GDM1 (cell line): ENCODE data around the gene STMP1.
"Not testable (repeated sequence)": the region's sequence is repeated elsewhere in the genome, so short reads cannot be mapped to it uniquely, and the experiment has no call there.

Experiments used
- DNase-seq: peaks from one replicate; lab custom pipeline; 2025; lab: John Stamatoyannopoulos, UW

STMP1 gene

GRCh38 chr7:135662373-135663114 is at the start of gene STMP1:
TSS of gene STMP1 (plus strand) at chr7:135662514.
- DNase-seq, result peak; percentile 94

- no peak for DNase-seq
Observed at GRCh38 chr7:135616136-135616535, 46.2 kb upstream of the STMP1 start.

- DNase-seq, result no peak
Observed at GRCh38 chr7:135617781-135618180, 44.5 kb upstream of the STMP1 start.

- no peak for DNase-seq
Observed at GRCh38 chr7:135618510-135618909, 43.8 kb upstream of the STMP1 start.

- DNase-seq, result no peak
Observed at GRCh38 chr7:135620447-135620846, 41.9 kb upstream of the STMP1 start.

GRCh38 chr7:135620980-135621850 is 41.1 kb upstream of the STMP1 start:
- DNase-seq, result peak; percentile 15

- DNase-seq, result no peak
Observed at GRCh38 chr7:135634191-135634878, 28.0 kb upstream of the STMP1 start.

- DNase-seq, result not testable (repeated sequence)
Observed at GRCh38 chr7:135639690-135640089, 22.6 kb upstream of the STMP1 start.

- DNase-seq, result no peak
Observed at GRCh38 chr7:135644154-135644553, 18.2 kb upstream of the STMP1 start.

GRCh38 chr7:135644729-135645128 is 17.6 kb upstream of the STMP1 start:
- no peak for DNase-seq

- no peak for DNase-seq
Observed at GRCh38 chr7:135645296-135645904, 16.9 kb upstream of the STMP1 start.

- no peak for DNase-seq
Observed at GRCh38 chr7:135647755-135648154, 14.6 kb upstream of the STMP1 start.

GRCh38 chr7:135648235-135648634 is 14.1 kb upstream of the STMP1 start:
- no peak for DNase-seq

- no peak for DNase-seq
Observed at GRCh38 chr7:135650831-135651573, 11.3 kb upstream of the STMP1 start.

GRCh38 chr7:135653340-135654080 is 8.8 kb upstream of the STMP1 start:
- DNase-seq, result no peak

- no peak for DNase-seq
Observed at GRCh38 chr7:135658564-135658963, 3.8 kb upstream of the STMP1 start.

GRCh38 chr7:135659159-135659846 is 3.0 kb upstream of the STMP1 start:
- DNase-seq, result no peak

- DNase-seq, result no peak
Observed at GRCh38 chr7:135661311-135662122, 797 bp upstream of the STMP1 start.

- DNase-seq, result no peak
Observed at GRCh38 chr7:135662123-135662372, 266 bp upstream of the STMP1 start.
